ENCODE measurements around the gene HCRTR1. TPM values are rescaled to one million over a fixed set of nuclear protein-coding genes. Genes with fewer than 3 reads are reported as not detected.

HCRTR1 gene
- total RNA-seq, 1 donor from 2014 or later = not detected

DNA sequence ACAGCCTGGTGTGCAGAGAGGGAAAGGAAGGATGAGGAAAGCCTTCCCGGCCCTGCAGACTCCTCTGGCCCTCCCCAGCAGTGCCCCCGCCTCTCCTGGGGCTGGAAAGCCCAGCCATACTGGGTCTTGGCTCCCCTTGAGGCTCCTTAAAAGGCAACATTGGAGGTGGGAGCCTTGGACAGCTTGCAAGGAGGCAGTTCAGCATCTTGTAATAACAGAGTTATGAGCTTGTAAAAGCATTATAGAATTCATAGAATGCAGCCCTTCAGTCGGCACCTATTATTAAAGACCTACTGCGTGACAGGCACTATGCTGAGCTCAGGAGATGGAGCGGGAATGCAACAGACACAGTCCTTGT lies 37.0 kb upstream of the HCRTR1 start:
- H3K36me3 Mint-ChIP-seq (ENCODE audit: low read depth) = no peaks in the 10 kb centered on the region
- no peak overlapping the region for H3K27ac Mint-ChIP-seq (ENCODE audit: unreplicated experiment)
- no peaks in the 10 kb centered on the region for H3K9me3 Mint-ChIP-seq
- no peak for DNase-seq (ENCODE audit: low read depth, low spot score)
- no peaks in the 10 kb centered on the region for H3K4me1 Mint-ChIP-seq
- H3K4me3 Mint-ChIP-seq = no peak overlapping the region
- TF ChIP-seq, protein P1, sequence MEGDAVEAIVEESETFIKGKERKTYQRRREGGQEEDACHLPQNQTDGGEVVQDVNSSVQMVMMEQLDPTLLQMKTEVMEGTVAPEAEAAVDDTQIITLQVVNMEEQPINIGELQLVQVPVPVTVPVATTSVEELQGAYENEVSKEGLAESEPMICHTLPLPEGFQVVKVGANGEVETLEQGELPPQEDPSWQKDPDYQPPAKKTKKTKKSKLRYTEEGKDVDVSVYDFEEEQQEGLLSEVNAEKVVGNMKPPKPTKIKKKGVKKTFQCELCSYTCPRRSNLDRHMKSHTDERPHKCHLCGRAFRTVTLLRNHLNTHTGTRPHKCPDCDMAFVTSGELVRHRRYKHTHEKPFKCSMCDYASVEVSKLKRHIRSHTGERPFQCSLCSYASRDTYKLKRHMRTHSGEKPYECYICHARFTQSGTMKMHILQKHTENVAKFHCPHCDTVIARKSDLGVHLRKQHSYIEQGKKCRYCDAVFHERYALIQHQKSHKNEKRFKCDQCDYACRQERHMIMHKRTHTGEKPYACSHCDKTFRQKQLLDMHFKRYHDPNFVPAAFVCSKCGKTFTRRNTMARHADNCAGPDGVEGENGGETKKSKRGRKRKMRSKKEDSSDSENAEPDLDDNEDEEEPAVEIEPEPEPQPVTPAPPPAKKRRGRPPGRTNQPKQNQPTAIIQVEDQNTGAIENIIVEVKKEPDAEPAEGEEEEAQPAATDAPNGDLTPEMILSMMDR (conservative IDR thresholded peaks at IDR 0.05) = no peak
- H3K27me3 Mint-ChIP-seq (ENCODE audit: low read depth) = peaks cover 20% of the 10 kb centered on the region

DNA sequence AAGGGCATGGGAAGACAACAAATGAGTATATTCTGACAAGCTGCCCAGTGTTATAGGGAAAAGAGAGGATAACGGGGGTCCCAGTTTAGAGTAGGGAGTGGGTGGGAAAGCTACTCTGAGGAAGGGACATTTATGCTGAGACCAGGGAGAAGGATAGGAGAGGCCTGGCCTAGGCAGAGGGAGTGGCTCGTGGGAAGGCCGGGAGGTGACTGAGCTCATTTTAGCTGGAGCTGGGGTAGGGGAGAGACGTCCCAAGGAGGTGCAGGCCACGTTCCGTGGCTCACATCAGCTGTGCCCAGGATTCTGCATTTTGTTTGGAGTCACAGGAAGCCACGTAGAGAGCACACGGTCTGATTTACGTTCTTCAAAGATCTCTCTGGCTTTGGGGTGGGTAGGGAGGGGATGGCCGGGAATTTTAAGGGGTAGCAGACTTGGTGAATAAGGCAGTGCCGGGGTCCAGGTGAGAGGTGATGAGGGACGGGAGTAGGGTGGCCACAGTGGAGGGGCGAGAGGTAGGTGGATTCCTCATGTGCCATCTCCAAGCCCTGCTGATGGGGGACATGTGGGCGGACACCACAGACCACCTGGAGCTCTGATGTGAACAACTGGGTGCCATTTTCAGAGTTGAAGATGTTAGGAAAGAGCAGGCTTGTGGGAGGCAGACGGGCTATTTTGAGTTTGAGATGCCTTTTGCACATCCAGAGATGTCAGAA lies 36.4 kb upstream of the HCRTR1 start:
- no peak overlapping the region for H3K27ac Mint-ChIP-seq (ENCODE audit: unreplicated experiment)
- DNase-seq (ENCODE audit: low read depth, low spot score) = no peak
- no peaks in the 10 kb centered on the region for H3K36me3 Mint-ChIP-seq (ENCODE audit: low read depth)
- no peaks in the 10 kb centered on the region for H3K4me1 Mint-ChIP-seq
- TF ChIP-seq, protein P1 (conservative IDR thresholded peaks at IDR 0.05) = no peak
- peaks cover 15% of the 10 kb centered on the region for H3K27me3 Mint-ChIP-seq (ENCODE audit: low read depth)
- H3K4me3 Mint-ChIP-seq = no peak overlapping the region
- no peaks in the 10 kb centered on the region for H3K9me3 Mint-ChIP-seq

DNA sequence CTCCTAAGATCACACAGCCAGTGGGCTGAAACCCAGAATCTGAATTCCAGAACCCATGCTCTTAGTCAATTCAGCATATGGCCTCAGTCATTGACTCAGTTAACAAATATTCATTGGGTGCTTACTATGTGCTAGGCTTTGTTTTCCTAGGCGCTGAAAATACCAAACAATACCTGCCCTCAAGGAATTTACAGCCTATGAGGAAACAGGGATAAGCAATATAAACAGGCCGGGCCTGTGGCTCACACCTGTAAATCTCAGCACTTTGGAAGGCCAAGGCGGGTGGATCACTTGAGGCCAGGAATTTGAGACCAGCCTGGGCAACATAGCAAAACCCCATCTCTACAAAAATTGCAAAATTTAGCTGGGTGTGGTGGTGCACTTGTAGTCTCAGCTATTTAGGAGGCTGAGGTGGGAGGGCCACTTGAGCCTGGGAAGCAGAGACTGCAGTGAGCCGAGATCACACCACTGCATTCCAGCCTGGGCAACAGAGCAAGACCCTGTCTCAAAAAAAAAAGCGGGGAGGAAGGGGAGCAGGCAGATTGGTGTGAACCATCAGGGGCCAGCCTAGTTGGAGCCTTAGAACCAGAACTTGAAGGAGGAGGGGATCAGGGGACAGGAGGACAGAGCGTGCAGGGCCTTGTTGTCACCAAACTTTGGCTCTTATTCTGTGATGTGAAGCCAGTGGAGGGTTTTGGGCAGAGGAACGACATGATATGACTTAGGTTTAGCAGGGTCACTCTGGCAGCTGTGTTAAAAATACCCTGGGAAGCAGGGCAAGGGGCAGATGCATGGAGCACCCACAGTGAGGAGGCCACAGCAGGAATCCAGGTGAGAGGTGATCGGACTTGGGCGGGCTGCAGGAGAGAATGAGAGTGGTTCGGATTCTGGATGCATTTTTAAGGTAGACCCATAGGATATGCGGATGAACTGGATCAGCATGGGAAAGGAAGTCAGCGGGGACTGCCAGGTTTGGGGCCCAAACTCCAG lies 35.4 kb upstream of the HCRTR1 start:
- H3K9me3 Mint-ChIP-seq = no peaks in the 10 kb centered on the region
- peaks cover 6% of the 10 kb centered on the region for H3K27me3 Mint-ChIP-seq (ENCODE audit: low read depth)
- TF ChIP-seq, protein P1 (conservative IDR thresholded peaks at IDR 0.05) = no peak
- H3K4me1 Mint-ChIP-seq = no peaks in the 10 kb centered on the region
- H3K36me3 Mint-ChIP-seq (ENCODE audit: low read depth) = no peaks in the 10 kb centered on the region
- H3K27ac Mint-ChIP-seq (ENCODE audit: unreplicated experiment) = peak overlapping the region; percentile 59
- no peak overlapping the region for H3K4me3 Mint-ChIP-seq
- no peak for DNase-seq (ENCODE audit: low read depth, low spot score)

DNA sequence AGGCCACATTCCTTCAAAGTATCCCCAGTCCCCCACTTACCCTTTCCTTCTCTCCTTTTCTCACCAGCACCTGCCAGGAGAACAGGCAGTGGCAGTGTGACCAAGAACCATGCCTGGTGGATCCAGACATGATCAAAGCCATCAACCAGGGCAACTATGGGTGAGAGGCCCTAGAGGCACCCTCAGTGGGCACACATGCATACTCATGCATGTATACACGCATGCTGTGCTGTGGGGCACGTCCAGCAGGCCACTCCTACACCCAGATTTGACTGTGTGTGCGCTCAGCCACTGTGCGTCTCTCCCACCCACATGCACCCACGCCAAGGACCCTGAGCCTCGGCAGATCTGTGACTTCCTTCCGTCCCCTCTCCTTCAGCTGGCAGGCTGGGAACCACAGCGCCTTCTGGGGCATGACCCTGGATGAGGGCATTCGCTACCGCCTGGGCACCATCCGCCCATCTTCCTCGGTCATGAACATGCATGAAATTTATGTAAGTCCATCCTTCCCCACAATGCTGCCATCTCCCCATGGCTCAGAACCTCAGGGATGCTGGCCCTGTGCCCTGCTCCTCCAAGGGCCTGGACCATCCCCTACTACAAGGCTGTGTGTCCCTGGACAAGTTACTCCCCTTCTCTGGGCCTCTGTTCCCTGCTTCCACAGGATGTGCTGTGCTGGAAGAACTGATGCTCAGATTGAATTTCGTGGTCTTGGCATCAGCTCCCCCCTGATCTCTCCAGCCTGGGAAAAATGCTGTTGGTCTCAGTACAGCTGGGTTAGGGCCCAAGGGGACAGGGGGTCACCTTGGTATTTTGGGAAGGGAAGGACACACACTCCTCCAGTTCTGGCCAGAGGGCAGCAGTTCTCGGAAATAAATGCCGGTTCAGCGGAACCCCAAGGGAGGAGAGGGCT lies 34.2 kb upstream of the HCRTR1 start:
- TF ChIP-seq, protein P1 (conservative IDR thresholded peaks at IDR 0.05) = no peak
- no peaks in the 10 kb centered on the region for H3K4me1 Mint-ChIP-seq
- no peaks in the 10 kb centered on the region for H3K9me3 Mint-ChIP-seq
- peaks cover 14% of the 10 kb centered on the region for H3K27me3 Mint-ChIP-seq (ENCODE audit: low read depth)
- peak overlapping the region; percentile 71 for H3K27ac Mint-ChIP-seq (ENCODE audit: unreplicated experiment)
- H3K4me3 Mint-ChIP-seq = no peak overlapping the region
- DNase-seq (ENCODE audit: low read depth, low spot score) = no peak
- no peaks in the 10 kb centered on the region for H3K36me3 Mint-ChIP-seq (ENCODE audit: low read depth)

Measured in neural crest cell (in vitro differentiated cells).